ENCODE results near the gene KLHL40.

KLHL40 gene

GRCh38 chr3:42670670-42671069 is 14.7 kb upstream of the KLHL40 start:
- no peak for DNase-seq

- DNase-seq, result no peak
Measured at GRCh38 chr3:42672515-42672914, 12.8 kb upstream of the KLHL40 start.

GRCh38 chr3:42673082-42673481 is 12.3 kb upstream of the KLHL40 start:
- no peak for DNase-seq

GRCh38 chr3:42674146-42674545 is 11.2 kb upstream of the KLHL40 start:
- DNase-seq, result no peak

GRCh38 chr3:42675909-42676308 is 9.4 kb upstream of the KLHL40 start:
- no peak for DNase-seq

GRCh38 chr3:42678447-42678846 is 6.9 kb upstream of the KLHL40 start:
- DNase-seq, result no peak

- DNase-seq, result no peak
Measured at GRCh38 chr3:42680271-42680670, 5.1 kb upstream of the KLHL40 start.

GRCh38 chr3:42680806-42681205 is 4.5 kb upstream of the KLHL40 start:
- DNase-seq, result no peak

GRCh38 chr3:42681361-42682038 is 3.8 kb upstream of the KLHL40 start:
- no peak for DNase-seq

- no peak for DNase-seq
Measured at GRCh38 chr3:42682301-42683070, 2.9 kb upstream of the KLHL40 start.

- DNase-seq, result no peak
Measured at GRCh38 chr3:42683875-42684598, 1.3 kb upstream of the KLHL40 start.

- DNase-seq, result no peak
Measured at GRCh38 chr3:42684632-42685362, 540 bp upstream of the KLHL40 start.

- no peak for DNase-seq
Measured at GRCh38 chr3:42685891-42686820, 819 bp downstream of the KLHL40 start.

GRCh38 chr3:42686832-42687650 is 1.7 kb downstream of the KLHL40 start:
- DNase-seq, result no peak

GRCh38 chr3:42688016-42688415 is 2.7 kb downstream of the KLHL40 start:
- DNase-seq, result no peak

GRCh38 chr3:42688487-42689420 is 3.4 kb downstream of the KLHL40 start:
- DNase-seq, result no peak

- no peak for DNase-seq
Measured at GRCh38 chr3:42689421-42690014, 4.2 kb downstream of the KLHL40 start.

GRCh38 chr3:42690191-42690590 is 4.9 kb downstream of the KLHL40 start:
- DNase-seq, result no peak

All from NK-92 treated with Interleukin-12 subunit alpha and Interleukin-12 subunit beta, amount 100 ng/mL, for 24 hours (cell line).